A549 (cell line): Measurements from ENCODE around the gene EP400. TPM values are rescaled to one million over a fixed set of nuclear protein-coding genes. Genes with fewer than 3 reads are reported as not detected.

Experiments used
- ATAC-seq, 2 experiments: fragments of 200-7000 bp in 1 of 2; fragments of >200 bp in 1 of 2; cut with Nextera tagmentation in 1 of 2; cut with Tn5 transposase in 1 of 2; 3 replicates each; pipeline versions ENCODE4 v1.8.0 to v1.9.1; 2018 to 2020; ENCODE audit warnings: mild to moderate bottlenecking in 1 of 2, moderate library complexity in 1 of 2
- CTCF ChIA-PET: fragments of 300-600 bp; sonication (Branson Sonifier 250); formaldehyde crosslinking; extraction: SDS; loops from one replicate; lab custom pipeline; 2021; ENCODE audit warnings: antibody characterized with exemption, inconsistent platforms; lab: Yijun Ruan, JAX
- POLR2A ChIA-PET: fragments of 350-600 bp; formaldehyde crosslinking; extraction: SDS; loops from one replicate; lab custom pipeline; 2021; ENCODE audit warnings: antibody characterized with exemption, inconsistent platforms; lab: Yijun Ruan, JAX
- DNase-seq, 2 experiments: peaks; one replicate each; pipeline versions ENCODE4 v3.0.0 to v3.0.0-alpha.2; 2011 to 2016; ENCODE audit warnings: low read depth in 1 of 2, low spot score in 1 of 2
- FAIRE-seq: peaks from 2 replicates; lab custom pipeline; 2011; peaks lifted over from hg19 to GRCh38; lab: Jason Lieb, UNC
- H3K27ac ChIP-seq, 2 experiments: fragments of >200 bp; sonication (Bioruptor Twin); formaldehyde crosslinking; 3 replicates each; pipeline ENCODE4 v1.5.1; 2016 to 2017
- H3K4me1 ChIP-seq: fragments of >200 bp; sonication (Bioruptor Twin); formaldehyde crosslinking; 3 replicates; pipeline ENCODE4 v1.6.1; 2016
- H3K4me2 ChIP-seq: fragments of >200 bp; sonication (Bioruptor Twin); formaldehyde crosslinking; 3 replicates; pipeline ENCODE4 v1.6.1; 2016
- H3K4me3 ChIP-seq: fragments of >200 bp; sonication (Bioruptor Twin); formaldehyde crosslinking; 3 replicates; pipeline ENCODE4 v1.5.1; 2016
- H3K9me3 ChIP-seq: fragments of >200 bp; sonication (Bioruptor Twin); formaldehyde crosslinking; 3 replicates; pipeline ENCODE4 v1.6.1; 2016
- ATOH8 ChIP-seq: fragments of 250-450 bp; sonication (Bioruptor Pico); IDR thresholded peaks from 2 replicates; pipeline ENCODE4 v1.5.0; 2020; ENCODE audit warnings: low read depth, mild to moderate bottlenecking, moderate library complexity
- BCL3 ChIP-seq: fragments of >200 bp; sonication (Bioruptor Twin); formaldehyde crosslinking; IDR thresholded peaks from 3 replicates; pipeline ENCODE4 v1.6.1; 2016
- BHLHE40 ChIP-seq: IDR thresholded peaks from 2 replicates; pipeline ENCODE4 v1.6.1; 2012; ENCODE audit warnings: low read depth, low read length, inconsistent platforms
- CBX8 ChIP-seq: fragments of 200-600 bp; sonication (generic); IDR thresholded peaks from 2 replicates; pipeline ENCODE4 v1.6.1; 2016
- CHD2 ChIP-seq: fragments of 150-350 bp; IDR thresholded peaks from 2 replicates; pipeline ENCODE4 v1.6.1; 2014; ENCODE audit warnings: low read length; ENCODE audit not compliant: partially characterized antibody
- CHD4 ChIP-seq: fragments of 200-600 bp; sonication (generic); IDR thresholded peaks from 2 replicates; pipeline ENCODE4 v1.6.1; 2016; ENCODE audit warnings: antibody characterized with exemption, mild to moderate bottlenecking, borderline replicate concordance
- CTCF ChIP-seq: fragments of >200 bp; sonication (Bioruptor Twin); formaldehyde crosslinking; IDR thresholded peaks from 3 replicates; pipeline ENCODE4 v1.5.1; 2016
- E2F6 ChIP-seq: IDR thresholded peaks from 2 replicates; pipeline ENCODE4 v1.6.1; 2012; ENCODE audit warnings: low read depth, borderline replicate concordance
- FOSB ChIP-seq: fragments of 250-450 bp; sonication (Bioruptor Pico); IDR thresholded peaks from 2 replicates; pipeline ENCODE4 v1.5.0; 2020; ENCODE audit warnings: mild to moderate bottlenecking, moderate library complexity
- FOSL2 ChIP-seq, 2 experiments: fragments of 450-650 bp in 1 of 2; fragments of >200 bp in 1 of 2; sonication (Bioruptor Twin) in 1 of 2; formaldehyde crosslinking; IDR thresholded peaks; 2 replicates each; pipeline versions ENCODE4 v1.5.0 to v1.6.1; 2016 to 2020; ENCODE audit warnings: mild to moderate bottlenecking in 1 of 2, moderate library complexity in 1 of 2
- FOXS1 ChIP-seq: fragments of 250-450 bp; sonication (Bioruptor Pico); IDR thresholded peaks from 2 replicates; pipeline ENCODE4 v1.5.0; 2020; ENCODE audit warnings: mild to moderate bottlenecking, moderate library complexity
- HDAC2 ChIP-seq: fragments of 200-600 bp; sonication (generic); IDR thresholded peaks from 2 replicates; pipeline ENCODE4 v1.6.1; 2016
- HEYL ChIP-seq: fragments of 250-450 bp; sonication (Bioruptor Pico); IDR thresholded peaks from 2 replicates; pipeline ENCODE4 v1.8.0; 2021; ENCODE audit warnings: mild to moderate bottlenecking, moderate library complexity
- HMGXB4 ChIP-seq: fragments of 250-450 bp; sonication (Bioruptor Pico); IDR thresholded peaks from 2 replicates; pipeline ENCODE4 v1.5.0; 2021; ENCODE audit warnings: mild to moderate bottlenecking, moderate library complexity, borderline replicate concordance
- HOXB5 ChIP-seq: fragments of 250-450 bp; sonication (Bioruptor Pico); IDR thresholded peaks from 2 replicates; pipeline ENCODE4 v1.5.0; 2020; ENCODE audit warnings: mild to moderate bottlenecking, moderate library complexity
- JUN ChIP-seq, 2 experiments: fragments of >200 bp; sonication (Bioruptor Twin); formaldehyde crosslinking; IDR thresholded peaks; 2 replicates in 1 of 2; 3 replicates in 1 of 2; pipeline ENCODE4 v1.6.1; 2016 to 2017
- KDM1A ChIP-seq: fragments of 200-600 bp; sonication (generic); IDR thresholded peaks from 2 replicates; pipeline ENCODE4 v1.6.1; 2016; ENCODE audit warnings: low read depth, mild to moderate bottlenecking
- MAFK ChIP-seq: fragments of 450-650 bp; IDR thresholded peaks from 2 replicates; pipeline ENCODE4 v1.6.1; 2014; ENCODE audit not compliant: partially characterized antibody
- MAX ChIP-seq: IDR thresholded peaks from 2 replicates; pipeline ENCODE4 v1.6.1; 2012
- MAZ ChIP-seq: fragments of 150-350 bp; IDR thresholded peaks from 2 replicates; pipeline ENCODE4 v1.6.1; 2014; ENCODE audit warnings: antibody characterized with exemption, low read depth, low read length, borderline replicate concordance
- MYC ChIP-seq: IDR thresholded peaks from 2 replicates; pipeline ENCODE4 v1.6.1; 2012; ENCODE audit warnings: mild to moderate bottlenecking, inconsistent platforms, low read length, improper control_type of control experiment, borderline replicate concordance
- NPAS2 ChIP-seq: fragments of 250-450 bp; sonication (Bioruptor Pico); IDR thresholded peaks from 2 replicates; pipeline ENCODE4 v1.8.0; 2022; ENCODE audit warnings: mild to moderate bottlenecking, moderate library complexity, borderline replicate concordance
- NR3C1 ChIP-seq: fragments of >200 bp; sonication (Bioruptor Twin); formaldehyde crosslinking; IDR thresholded peaks from 3 replicates; pipeline ENCODE4 v1.6.1; 2017
- POLR2A ChIP-seq: IDR thresholded peaks from 2 replicates; pipeline ENCODE4 v1.6.1; 2012; ENCODE audit warnings: mild to moderate bottlenecking, low read length
- POLR2AphosphoS2 ChIP-seq: conservative IDR thresholded peaks from 2 replicates; pipeline ENCODE4 v1.6.1; 2012; ENCODE audit warnings: low read length, improper control_type of control experiment, inconsistent platforms
- RARB ChIP-seq: fragments of 250-450 bp; sonication (Bioruptor Pico); IDR thresholded peaks from 2 replicates; pipeline ENCODE4 v1.8.0; 2021; ENCODE audit warnings: mild to moderate bottlenecking, moderate library complexity
- RFX5 ChIP-seq: fragments of 450-650 bp; IDR thresholded peaks from 2 replicates; pipeline ENCODE4 v1.7.1; 2014; ENCODE audit warnings: antibody characterized with exemption, mild to moderate bottlenecking, moderate library complexity
- SREBF2 ChIP-seq: fragments of 450-650 bp; IDR thresholded peaks from 2 replicates; pipeline ENCODE4 v1.6.1; 2014; ENCODE audit warnings: mild to moderate bottlenecking, moderate library complexity
- TFCP2L1 ChIP-seq: fragments of 250-450 bp; sonication (Bioruptor Pico); IDR thresholded peaks from 2 replicates; pipeline ENCODE4 v1.5.0; 2021; ENCODE audit warnings: mild to moderate bottlenecking
- TP53 ChIP-seq: fragments of 250-450 bp; sonication (Bioruptor Pico); IDR thresholded peaks from 2 replicates; pipeline ENCODE4 v1.5.0; 2021; ENCODE audit warnings: mild to moderate bottlenecking, moderate library complexity
- USF2 ChIP-seq: fragments of 450-650 bp; IDR thresholded peaks from 2 replicates; pipeline ENCODE4 v1.6.1; 2014; ENCODE audit warnings: antibody characterized with exemption
- ZC3H11A ChIP-seq: fragments of 450-650 bp; IDR thresholded peaks from 2 replicates; pipeline ENCODE4 v1.6.1; 2014; ENCODE audit warnings: antibody characterized with exemption, mild to moderate bottlenecking
- ZNF302 ChIP-seq: fragments of 250-450 bp; sonication (Bioruptor Pico); IDR thresholded peaks from 2 replicates; pipeline ENCODE4 v1.9.0; 2021; ENCODE audit warnings: inconsistent platforms, mild to moderate bottlenecking, moderate library complexity
- ZSCAN20 ChIP-seq: fragments of 250-450 bp; sonication (Bioruptor Pico); IDR thresholded peaks from 2 replicates; pipeline ENCODE4 v1.8.0; 2022; ENCODE audit warnings: mild to moderate bottlenecking, moderate library complexity
- WGBS: methylation state at CpG from one replicate; pipeline ENCODE4 v1.1.6; 2017; ENCODE audit errors: missing lambda C conversion rate; 5-methylcytosine and 5-hydroxymethylcytosine counted together
- polyA plus RNA-seq, 4 experiments: library from polyadenylated mRNA; depleted of rRNA in 3 of 4; stranded (reverse); fragments of >200 nt; fragmentation: RNase III in 1 of 4; extraction: RNeasy Plus Mini Kit Qiagen cat#74134 plus additional on column Dnase treatment in 1 of 4; gene quantifications; 2 replicates in 3 of 4; 3 replicates in 1 of 4; pipeline ENCODE4 v1.2.3, GENCODE V29; 2011 to 2017

Gene EP400
- polyA plus RNA-seq, 2 of the 4 experiments (the other 2 are of a cell fraction) = 9.7 to 15.2 TPM

GRCh38 chr12:131928711-131929580, 20.8 kb upstream of the EP400 start, which contains the start of gene PUS1:
TSS of gene PUS1 (plus strand) at chr12:131929276. CDS start at chr12:131929723, 447 bp downstream.
- CTCF ChIA-PET = interaction anchor here (1.1 to 1.2 kb wide), 5 partner anchors 9 to 78 kb away, joined by 3 to 4 read pairs (median 3); no protein-coding TSS in a partner anchor
- peaks cover 29% of the 10 kb centered on the region for H3K4me1 ChIP-seq
- peak within 1 kb of the TSS; percentile 78 for H3K4me3 ChIP-seq
- H3K27ac ChIP-seq = peak within 1 kb of the TSS; percentile 98 to 99
- H3K9me3 ChIP-seq = no peaks in the 10 kb centered on the region
- ATAC-seq (peak; percentile 88 to 90), FAIRE-seq (no peak), DNase-seq (peak; percentile 95 to 97)
- 1% methylated on average over 30 of the region's 84 CpGs for WGBS
- peak within 1 kb of the TSS; percentile 77 for H3K4me2 ChIP-seq
- POLR2A ChIA-PET = interaction anchor here (0.6 to 1.9 kb wide), 6 partner anchors 13 to 93 kb away, joined by 3 to 7 read pairs (median 4); no protein-coding TSS in a partner anchor
- no peak for TF ChIP-seq HDAC2
- no peak for TF ChIP-seq HMGXB4 (CRISPR knock-in tag)
- TF ChIP-seq SREBF2 = no peak
- TF ChIP-seq CHD4 = no peak
- TF ChIP-seq CBX8 = no peak
- peak; percentile 90 for TF ChIP-seq E2F6
- no peak for TF ChIP-seq MAFK
- no peak for TF ChIP-seq CHD2
- TF ChIP-seq RFX5 = no peak
- no peak for TF ChIP-seq FOXS1 (CRISPR knock-in tag)
- no peak for TF ChIP-seq POLR2AphosphoS2
- no peak for TF ChIP-seq ZC3H11A
- TF ChIP-seq BCL3 = 0 out of 3 replicates have a peak, but pooled peaks have one; percentile 40
- no peak for TF ChIP-seq ZSCAN20 (CRISPR knock-in tag)
- peak in 1 of 2 experiments; percentile 92; a peak in 4 of 5 replicates for TF ChIP-seq JUN (IDR thresholded peaks at IDR 0.05)
- no peak for TF ChIP-seq RARB
- no peak for TF ChIP-seq KDM1A
- TF ChIP-seq HOXB5 = no peak
- no peak for TF ChIP-seq CTCF
- no peak for TF ChIP-seq MAZ
- TF ChIP-seq HEYL (CRISPR knock-in tag) = no peak
- TF ChIP-seq MAX = peak; percentile 100
- no peak for TF ChIP-seq FOSL2 (IDR thresholded peaks at IDR 0.05)
- TF ChIP-seq FOSL2 (CRISPR knock-in tag; IDR thresholded peaks at IDR 0.05) = 0 out of 2 replicates have a peak, but pooled peaks have one; percentile 18
- no peak for TF ChIP-seq BHLHE40
- TF ChIP-seq POLR2A = peak; percentile 77
- TF ChIP-seq TP53 = no peak
- TF ChIP-seq NPAS2 (CRISPR knock-in tag) = no peak
- TF ChIP-seq ZNF302 (CRISPR knock-in tag) = no peak
- 0 out of 2 replicates have a peak, but pooled peaks have one; percentile 51 for TF ChIP-seq FOSB (CRISPR knock-in tag)
- TF ChIP-seq MYC = peak; percentile 99
- no peak for TF ChIP-seq ATOH8 (CRISPR knock-in tag)
- no peak for TF ChIP-seq NR3C1
- peak; percentile 84 for TF ChIP-seq USF2
- 0 out of 2 replicates have a peak, but pooled peaks have one; percentile 54 for TF ChIP-seq TFCP2L1 (CRISPR knock-in tag)
